HG02852 (cell line): Measurements from ENCODE around the gene ADGRL3.

ENCODE experiments used
- ATAC-seq: cut with Tn5 transposase; IDR thresholded peaks from one replicate; pipeline ENCODE4 v1.9.1; 2021; ENCODE audit warnings: mild to moderate bottlenecking, moderate library complexity; ENCODE audit not compliant: unreplicated experiment

The ADGRL3 gene

GRCh38 chr4:61770456-61770855 is 570.3 kb downstream of the ADGRL3 start:
- no peak for ATAC-seq

GRCh38 chr4:61771056-61771455 is 570.9 kb downstream of the ADGRL3 start:
- no peak for ATAC-seq

- no peak for ATAC-seq
These were observed 572.0 kb downstream of the ADGRL3 start for GRCh38 chr4:61772126-61772525.

GRCh38 chr4:61773655-61774245 is 573.6 kb downstream of the ADGRL3 start:
- ATAC-seq, result no peak

- ATAC-seq, result no peak
These were observed 582.0 kb downstream of the ADGRL3 start for GRCh38 chr4:61782133-61782532.

GRCh38 chr4:61783050-61783449 is 582.9 kb downstream of the ADGRL3 start:
- ATAC-seq, result peak; percentile 94

GRCh38 chr4:61785761-61786160 is 585.6 kb downstream of the ADGRL3 start:
- ATAC-seq, result no peak

- ATAC-seq, result no peak
These were observed 586.1 kb downstream of the ADGRL3 start for GRCh38 chr4:61786211-61786610.

GRCh38 chr4:61795998-61796397 is 595.9 kb downstream of the ADGRL3 start:
- no peak for ATAC-seq

GRCh38 chr4:61799794-61800193 is 599.7 kb downstream of the ADGRL3 start:
- ATAC-seq, result no peak

GRCh38 chr4:61805227-61805626 is 605.1 kb downstream of the ADGRL3 start:
- ATAC-seq, result no peak

- ATAC-seq, result no peak
These were observed 605.9 kb downstream of the ADGRL3 start for GRCh38 chr4:61805979-61806378.

GRCh38 chr4:61812171-61812570 is 612.0 kb downstream of the ADGRL3 start:
- ATAC-seq, result no peak

- no peak for ATAC-seq
These were observed 616.9 kb downstream of the ADGRL3 start for GRCh38 chr4:61817071-61817470.

- no peak for ATAC-seq
These were observed 620.0 kb downstream of the ADGRL3 start for GRCh38 chr4:61820136-61820535.

- ATAC-seq, result no peak
These were observed 624.3 kb downstream of the ADGRL3 start for GRCh38 chr4:61824454-61824853.

GRCh38 chr4:61827907-61828391 is 627.8 kb downstream of the ADGRL3 start:
- no peak for ATAC-seq

GRCh38 chr4:61828960-61829359 is 628.8 kb downstream of the ADGRL3 start:
- no peak for ATAC-seq

GRCh38 chr4:61831987-61832386 is 631.9 kb downstream of the ADGRL3 start:
- ATAC-seq, result no peak

- ATAC-seq, result no peak
These were observed 637.3 kb downstream of the ADGRL3 start for GRCh38 chr4:61837395-61837794.

GRCh38 chr4:61838072-61838471 is 637.9 kb downstream of the ADGRL3 start:
- ATAC-seq, result no peak

- ATAC-seq, result no peak
These were observed 641.6 kb downstream of the ADGRL3 start for GRCh38 chr4:61841714-61842113.

- no peak for ATAC-seq
These were observed 651.0 kb downstream of the ADGRL3 start for GRCh38 chr4:61851126-61851525.
